Erythroblast (primary cell): ENCODE data around the gene LRRD1.

Experiments
- GATA1 ChIP-seq: IDR thresholded peaks from 2 replicates; pipeline ENCODE4 v1.6.1; 2011; ENCODE audit warnings: low read depth, mild to moderate bottlenecking, control low read depth, low read length, moderate library complexity
- POLR2A ChIP-seq: IDR thresholded peaks from 2 replicates; pipeline ENCODE4 v1.6.1; 2011; ENCODE audit warnings: mild to moderate bottlenecking, low read length

- TF ChIP-seq POLR2A (no peak), GATA1 (no peak)
Observed at GRCh38 chr7:92161271-92161670, 17.7 kb downstream of the LRRD1 start.
